ENCODE measurements around the gene RPS6KA4.

DNA sequence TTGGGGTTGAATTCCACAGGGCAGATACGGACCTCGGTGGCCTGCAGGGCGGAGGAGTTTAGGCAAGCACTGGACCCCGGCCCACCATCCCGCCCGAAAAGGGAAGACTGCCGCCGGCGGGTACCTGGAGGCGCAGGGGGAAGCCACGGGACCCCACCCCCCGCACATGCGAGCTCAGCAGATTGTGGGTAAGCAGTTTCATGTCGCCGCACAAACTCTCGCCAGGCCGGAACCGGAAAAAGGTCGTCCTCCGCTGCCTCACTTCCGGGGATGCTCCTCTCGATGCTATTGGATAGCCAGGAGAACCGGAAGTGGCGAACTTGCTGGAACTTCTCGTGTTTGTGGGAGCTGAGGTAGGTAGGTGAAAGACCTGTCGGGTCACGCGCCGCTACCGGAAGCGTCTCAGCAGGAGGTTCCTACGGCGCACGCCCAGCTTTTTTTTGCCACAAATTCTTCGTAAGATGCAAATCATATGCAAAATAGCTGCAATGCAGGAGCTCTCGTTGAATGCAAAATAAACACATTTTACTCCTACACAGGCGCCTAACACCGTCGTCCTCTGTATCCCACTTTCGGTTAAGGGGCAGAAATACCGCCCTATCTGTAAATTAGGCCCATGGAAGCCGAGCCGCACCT, 41.5 kb upstream of the RPS6KA4 start, which contains the start of gene TRMT112:
- TF ChIP-seq CTCF (IDR thresholded peaks at IDR 0.05) = no peak
- TF ChIP-seq POLR2AphosphoS5 (IDR thresholded peaks at IDR 0.05) = peak; percentile 98
